IPS-20b (cell line): ENCODE results near the gene RAB38.

Source experiments
- H3K27ac ChIP-seq: one replicate; pipeline ENCODE4 v1.5.1; 2013; ENCODE audit warnings: low read length
- H3K27me3 ChIP-seq: 2 replicates; pipeline ENCODE4 v1.6.1; 2013; ENCODE audit warnings: mild to moderate bottlenecking, low read length, inconsistent platforms; ENCODE audit not compliant: insufficient read depth
- H3K36me3 ChIP-seq: 2 replicates; pipeline ENCODE4 v1.6.1; 2013; ENCODE audit warnings: low read depth, mild to moderate bottlenecking, inconsistent platforms, low read length, moderate library complexity; ENCODE audit not compliant: insufficient read depth
- H3K4me1 ChIP-seq: 2 replicates; pipeline ENCODE4 v1.6.1; 2013; ENCODE audit warnings: mild to moderate bottlenecking, control low read depth, inconsistent platforms, low read length, moderate library complexity; ENCODE audit not compliant: insufficient read depth
- H3K4me3 ChIP-seq: 2 replicates; pipeline ENCODE4 v1.5.1; 2013; ENCODE audit warnings: mild to moderate bottlenecking, low read length, inconsistent platforms
- H3K9ac ChIP-seq: 2 replicates; pipeline ENCODE4 v1.6.1; 2013; ENCODE audit warnings: low read depth, mild to moderate bottlenecking, inconsistent platforms, low read length, moderate library complexity
- H3K9me3 ChIP-seq: 2 replicates; pipeline ENCODE4 v1.6.1; 2013; ENCODE audit warnings: mild to moderate bottlenecking, low read depth, low read length, inconsistent platforms; ENCODE audit not compliant: insufficient read depth

The RAB38 gene

DNA sequence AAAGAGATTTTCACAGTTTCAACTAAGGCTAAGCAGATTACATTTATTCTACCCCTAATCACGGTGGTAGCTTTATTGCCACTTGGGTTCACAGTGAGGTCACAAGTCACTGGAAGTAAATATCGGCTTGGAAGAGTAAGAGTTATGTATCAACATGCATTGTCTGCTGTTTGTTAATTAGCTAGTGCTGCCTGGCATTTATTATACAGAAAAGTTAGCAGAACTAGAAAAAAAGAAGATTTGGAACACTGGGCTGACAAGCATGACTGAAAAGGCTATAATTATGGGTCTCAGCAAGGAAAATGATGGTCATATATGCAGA lies 13.7 kb upstream of the RAB38 start:
- Histone ChIP-seq H3K9me3 (no peaks in the 10 kb centered on the region), H3K9ac (no peak overlapping the region), H3K4me3 (no peak overlapping the region), H3K36me3 (no peaks in the 10 kb centered on the region), H3K27ac (no peak overlapping the region), H3K4me1 (no peaks in the 10 kb centered on the region), H3K27me3 (no peaks in the 10 kb centered on the region)

DNA sequence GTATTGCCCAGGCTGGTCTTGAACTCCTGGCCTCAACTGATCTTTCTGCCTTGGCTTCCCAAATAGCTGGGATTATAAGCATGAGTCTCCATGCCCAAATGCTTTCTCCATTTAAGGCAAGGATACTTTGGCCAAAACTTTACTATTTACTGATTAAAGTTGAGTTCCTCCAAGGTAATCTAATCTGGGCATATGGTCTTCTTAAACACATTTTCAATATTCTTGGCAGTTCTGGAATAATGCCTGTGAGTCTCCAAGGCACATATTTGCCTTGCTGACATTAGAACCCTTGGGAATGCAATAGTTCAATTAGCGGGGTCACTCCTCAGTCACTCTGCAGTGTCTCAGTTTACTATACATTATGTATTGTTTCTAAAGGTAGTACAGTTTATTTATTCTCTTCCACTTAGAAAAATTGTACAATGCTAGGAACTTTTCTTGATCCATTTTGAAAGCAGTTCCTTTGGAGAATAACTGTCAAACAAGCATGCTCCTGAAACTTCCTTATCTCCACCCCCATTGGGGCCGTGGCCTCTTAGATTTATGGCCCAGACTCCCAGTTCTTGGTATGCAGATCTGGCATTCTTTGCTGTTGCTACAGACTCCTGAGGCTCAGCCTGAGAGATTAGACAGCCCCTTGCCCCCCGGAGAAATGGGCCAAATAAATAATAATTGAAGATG lies 13.1 kb upstream of the RAB38 start:
- no peak overlapping the region for H3K9ac ChIP-seq
- no peaks in the 10 kb centered on the region for H3K9me3 ChIP-seq
- H3K27ac ChIP-seq = no peak overlapping the region

DNA sequence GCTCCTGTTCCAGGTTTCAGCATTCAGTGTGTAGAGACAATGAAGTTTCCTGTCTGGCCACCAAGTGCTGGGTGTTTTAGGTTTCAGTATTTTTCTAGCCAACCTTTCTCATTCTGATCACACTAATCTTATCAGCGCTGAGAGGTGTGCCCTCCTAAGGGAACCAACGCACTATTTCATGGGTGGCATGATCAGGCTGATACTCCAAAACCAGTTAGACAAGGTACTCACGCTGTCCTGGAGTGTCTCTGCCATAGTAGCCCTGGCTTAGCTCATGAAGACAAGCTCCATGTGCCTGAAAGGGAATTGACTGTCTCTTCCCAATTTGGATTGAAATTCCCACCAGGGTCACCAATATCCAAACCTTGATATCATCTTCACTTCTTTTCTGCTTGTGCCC lies 8.0 kb upstream of the RAB38 start:
- no peaks in the 10 kb centered on the region for H3K36me3 ChIP-seq
- no peaks in the 10 kb centered on the region for H3K27me3 ChIP-seq
- no peaks in the 10 kb centered on the region; the same call in 1 of the 2 replicates for H3K4me1 ChIP-seq
- no peak overlapping the region for H3K4me3 ChIP-seq
- H3K27ac ChIP-seq = no peak overlapping the region
- H3K9ac ChIP-seq = no peak overlapping the region
- H3K9me3 ChIP-seq = no peaks in the 10 kb centered on the region

More for the DNA sequence above, 13.1 kb upstream of the RAB38 start:
- no peak overlapping the region for H3K4me3 ChIP-seq
- H3K36me3 ChIP-seq = no peaks in the 10 kb centered on the region
- H3K4me1 ChIP-seq = no peaks in the 10 kb centered on the region
- no peaks in the 10 kb centered on the region for H3K27me3 ChIP-seq

DNA sequence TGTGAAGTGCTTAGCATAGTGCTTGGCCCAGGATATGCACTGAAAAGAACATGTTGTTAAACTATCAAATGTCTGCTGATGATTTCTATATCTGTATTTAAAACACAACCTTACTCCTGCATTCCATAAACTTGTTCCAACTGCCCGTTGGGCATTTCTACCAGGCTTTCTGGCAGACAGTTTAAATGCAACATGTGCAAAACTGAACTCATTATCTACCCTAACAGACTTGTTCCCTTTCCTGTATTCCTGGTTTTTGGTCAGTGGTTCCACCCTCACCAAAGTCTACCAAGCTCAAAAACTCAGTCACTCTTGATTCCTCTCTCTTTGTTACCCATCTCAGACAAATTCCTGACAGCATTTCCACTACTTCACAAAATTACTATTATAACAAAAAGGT lies 6.5 kb upstream of the RAB38 start:
- Histone ChIP-seq H3K4me3 (no peak overlapping the region), H3K27me3 (no peaks in the 10 kb centered on the region), H3K9ac (no peak overlapping the region), H3K36me3 (no peaks in the 10 kb centered on the region), H3K9me3 (no peaks in the 10 kb centered on the region), H3K27ac (no peak overlapping the region), H3K4me1 (no peaks in the 10 kb centered on the region; the same call in 1 of the 2 replicates)

DNA sequence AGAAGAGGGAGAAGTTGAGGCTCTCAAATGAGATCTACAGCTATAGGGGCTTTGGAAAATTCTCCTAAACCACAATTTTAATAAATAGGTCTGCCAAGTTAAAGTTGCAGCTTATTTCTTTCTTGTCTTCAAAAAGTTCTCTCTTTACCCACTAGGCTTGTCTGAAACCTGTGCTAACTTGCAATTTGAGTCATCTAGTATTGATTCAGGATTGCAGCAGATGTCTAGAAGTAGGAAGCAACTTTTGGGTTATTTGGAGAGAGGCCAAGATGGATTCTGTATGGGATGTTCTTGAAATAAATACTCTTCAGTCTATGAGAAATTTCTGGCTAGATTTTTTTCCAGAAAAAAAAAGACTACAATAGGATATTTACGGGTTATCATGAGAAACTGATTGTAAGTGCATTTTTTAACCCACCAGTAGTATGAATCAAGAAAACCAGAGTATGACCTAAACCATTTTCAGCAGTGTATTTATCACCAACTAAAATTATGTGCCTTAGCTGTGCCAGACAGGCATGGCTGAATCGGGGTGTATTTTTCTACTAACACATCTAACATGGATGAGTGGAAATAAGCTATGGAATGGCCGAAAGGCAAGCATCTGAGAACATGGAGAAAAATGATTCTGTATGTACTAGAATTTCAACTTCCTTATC lies 4.9 kb upstream of the RAB38 start:
- Histone ChIP-seq H3K27me3 (no peaks in the 10 kb centered on the region), H3K4me1 (peaks cover 6% of the 10 kb centered on the region; the same call in 1 of the 2 replicates), H3K27ac (no peak overlapping the region), H3K36me3 (no peaks in the 10 kb centered on the region), H3K4me3 (no peak overlapping the region), H3K9me3 (no peaks in the 10 kb centered on the region), H3K9ac (no peak overlapping the region)

DNA sequence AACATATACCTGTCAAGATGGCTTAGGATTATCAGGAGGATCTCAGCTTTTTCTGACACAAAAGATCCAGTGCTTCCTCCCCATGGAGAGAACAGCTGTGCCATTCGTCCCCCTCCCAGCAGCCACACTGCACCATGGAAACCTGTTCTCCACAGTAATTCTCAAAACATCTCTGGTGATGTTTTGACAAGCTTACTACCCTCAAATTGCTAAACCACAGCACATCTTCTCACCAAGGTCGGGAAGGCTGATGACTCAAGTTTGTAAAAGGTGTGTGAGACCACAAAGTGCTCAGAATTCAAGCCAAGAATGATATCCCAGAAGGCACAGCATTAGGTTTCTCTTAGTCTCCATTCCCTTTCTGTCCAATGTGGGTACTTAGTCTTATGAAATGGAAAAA lies 3.9 kb upstream of the RAB38 start:
- H3K4me3 ChIP-seq = no peak overlapping the region
- H3K27ac ChIP-seq = no peak overlapping the region
- H3K36me3 ChIP-seq = no peaks in the 10 kb centered on the region
- H3K27me3 ChIP-seq = peaks cover 7% of the 10 kb centered on the region
- H3K4me1 ChIP-seq = peaks cover 6% of the 10 kb centered on the region; the same call in 1 of the 2 replicates
- no peak overlapping the region for H3K9ac ChIP-seq
- H3K9me3 ChIP-seq = no peaks in the 10 kb centered on the region

DNA sequence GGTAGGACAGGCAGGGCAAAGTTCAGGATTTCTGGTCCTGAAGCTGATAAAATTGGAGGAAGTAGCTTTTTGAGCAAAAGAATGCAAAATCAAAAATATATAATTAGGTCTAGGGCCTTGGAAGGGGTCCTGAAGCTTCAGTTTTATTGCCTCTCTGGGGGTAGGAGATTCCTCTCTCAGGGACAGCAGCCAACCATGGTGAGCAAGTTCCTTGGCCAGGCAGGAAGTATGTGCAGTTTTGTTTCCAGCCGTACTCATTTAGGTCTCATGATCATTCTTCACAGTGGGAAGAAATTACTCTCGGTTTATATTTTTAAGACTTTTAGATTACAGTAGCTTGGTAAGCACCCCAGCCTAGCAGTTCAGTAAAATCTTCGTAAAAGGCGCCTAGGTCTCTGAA lies 2.9 kb upstream of the RAB38 start:
- Histone ChIP-seq H3K4me1 (peaks cover 6% of the 10 kb centered on the region; the same call in 1 of the 2 replicates), H3K4me3 (no peak overlapping the region)

DNA sequence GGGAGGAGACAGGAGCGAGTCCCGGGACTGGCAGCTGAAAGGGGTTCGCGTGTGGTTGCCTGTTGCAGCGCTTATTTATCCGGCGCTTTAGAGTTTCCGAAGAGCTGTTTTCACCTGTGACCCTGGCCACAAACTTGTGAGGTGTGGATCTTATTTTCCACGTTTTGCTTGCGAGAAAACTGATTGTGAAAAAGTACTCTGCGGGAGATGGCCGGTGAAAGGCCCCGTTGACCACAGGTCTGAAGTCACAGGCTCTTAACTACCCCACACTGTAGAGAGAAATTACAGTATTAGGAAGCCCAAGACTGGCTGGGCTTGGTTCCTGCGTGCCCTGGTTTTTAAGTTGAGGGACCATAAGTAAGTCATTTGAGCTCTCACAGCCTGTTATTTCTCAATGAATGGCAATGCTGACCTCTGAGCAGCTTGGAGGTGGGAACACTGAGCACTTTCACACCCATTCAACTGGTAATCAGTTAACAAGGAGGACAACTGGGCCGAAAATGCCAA lies 379 bp upstream of the RAB38 start:
- Histone ChIP-seq H3K27ac (no peak overlapping the region), H3K4me1 (peaks cover 6% of the 10 kb centered on the region; the same call in 1 of the 2 replicates), H3K27me3 (peaks cover 11% of the 10 kb centered on the region), H3K4me3 (peak overlapping the region; percentile 71), H3K9ac (peak overlapping the region; percentile 49; the same call in 1 of the 2 replicates), H3K36me3 (no peaks in the 10 kb centered on the region), H3K9me3 (no peaks in the 10 kb centered on the region)

More for the DNA sequence above, 2.9 kb upstream of the RAB38 start:
- no peaks in the 10 kb centered on the region for H3K9me3 ChIP-seq
- H3K9ac ChIP-seq = no peak overlapping the region
- H3K27ac ChIP-seq = no peak overlapping the region
- H3K27me3 ChIP-seq = peaks cover 11% of the 10 kb centered on the region
- no peaks in the 10 kb centered on the region for H3K36me3 ChIP-seq

DNA sequence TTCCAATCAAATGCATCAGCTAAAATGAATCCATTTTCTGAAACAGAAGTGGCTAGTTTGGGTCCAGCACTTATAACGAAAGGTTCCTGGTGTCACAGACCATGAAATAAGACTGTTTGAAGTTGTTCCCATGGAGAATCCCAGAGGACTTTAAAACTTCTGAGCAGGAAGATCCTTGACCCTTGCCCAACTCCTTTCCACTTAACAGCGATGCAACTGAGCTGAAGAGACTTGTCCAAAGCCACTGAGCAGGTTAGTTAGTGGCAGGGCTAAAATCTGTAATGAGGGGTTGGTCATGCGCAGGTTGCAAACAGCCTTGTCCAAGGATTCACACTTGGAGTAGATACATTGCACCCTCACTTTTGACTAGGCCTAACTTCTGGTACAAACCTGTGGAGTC lies 1.3 kb downstream of the RAB38 start:
- Histone ChIP-seq H3K9ac (no peak overlapping the region), H3K9me3 (no peaks in the 10 kb centered on the region), H3K36me3 (no peaks in the 10 kb centered on the region), H3K27ac (no peak overlapping the region), H3K27me3 (peaks cover 11% of the 10 kb centered on the region), H3K4me1 (peaks cover 6% of the 10 kb centered on the region; the same call in 1 of the 2 replicates), H3K4me3 (peak overlapping the region; percentile 77; the same call in 1 of the 2 replicates)

DNA sequence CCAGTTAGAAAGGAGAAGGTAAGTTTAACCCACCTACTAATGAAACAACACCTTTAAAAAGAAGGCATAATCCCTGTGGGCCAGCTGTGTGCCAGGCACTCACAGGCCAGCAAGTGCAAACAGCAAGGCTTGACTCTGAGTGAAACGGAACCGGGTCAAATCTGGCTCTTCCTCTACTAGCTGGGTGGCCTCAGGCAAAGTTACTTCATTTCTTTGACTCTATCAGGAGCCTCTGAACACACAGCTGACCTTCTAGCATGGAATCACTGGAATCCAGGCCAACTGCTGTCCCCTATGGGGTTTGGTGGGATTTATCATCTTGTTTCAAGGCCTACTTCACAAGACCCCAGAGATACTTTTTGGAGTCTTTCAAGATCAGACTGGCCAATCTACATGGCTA lies 3.3 kb downstream of the RAB38 start:
- Histone ChIP-seq H3K27me3 (peaks cover 11% of the 10 kb centered on the region), H3K36me3 (no peaks in the 10 kb centered on the region), H3K4me3 (no peak overlapping the region), H3K9ac (no peak overlapping the region), H3K4me1 (peaks cover 6% of the 10 kb centered on the region; the same call in 1 of the 2 replicates), H3K9me3 (no peaks in the 10 kb centered on the region), H3K27ac (no peak overlapping the region)

DNA sequence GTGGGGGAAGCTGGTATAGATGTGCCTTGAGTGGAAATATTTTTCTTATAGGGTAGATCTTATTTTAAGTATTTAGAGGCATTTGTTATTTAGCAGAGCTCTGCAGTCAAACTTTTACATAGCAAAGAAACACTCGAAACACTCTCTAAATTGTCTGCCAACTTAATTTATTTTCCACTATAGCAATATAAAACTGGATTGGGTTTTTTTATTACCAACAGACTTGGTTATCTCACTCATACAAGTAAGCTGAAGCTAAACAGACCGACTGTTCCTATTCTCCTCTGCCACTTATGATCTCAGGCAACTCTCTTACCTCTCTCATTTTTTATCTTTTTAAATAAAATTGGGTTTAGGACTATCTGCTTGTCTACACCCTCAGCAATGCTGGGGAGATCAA lies 4.6 kb downstream of the RAB38 start:
- Histone ChIP-seq H3K4me1 (peaks cover 1% of the 10 kb centered on the region; the same call in 1 of the 2 replicates), H3K27me3 (peaks cover 11% of the 10 kb centered on the region), H3K36me3 (no peaks in the 10 kb centered on the region), H3K4me3 (no peak overlapping the region), H3K9ac (no peak overlapping the region), H3K9me3 (no peaks in the 10 kb centered on the region), H3K27ac (no peak overlapping the region)

DNA sequence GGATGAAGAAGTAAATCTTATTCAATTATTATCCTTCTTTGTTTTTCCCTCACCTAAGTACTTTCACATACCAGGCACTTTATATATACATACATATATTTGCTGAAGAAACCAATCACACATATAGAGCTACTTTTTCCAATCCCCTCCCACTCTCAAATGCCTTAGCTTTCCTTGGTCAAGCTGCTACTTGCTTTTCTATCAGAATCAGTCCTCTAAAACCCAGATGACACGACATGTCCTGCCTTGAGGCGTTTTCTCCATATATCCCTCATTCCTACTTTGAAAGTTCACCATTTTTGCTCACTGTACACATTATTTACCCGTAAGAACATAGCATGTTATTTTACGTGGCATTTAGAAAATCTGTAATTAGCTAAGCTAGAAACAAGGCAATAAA lies 5.4 kb downstream of the RAB38 start:
- H3K9me3 ChIP-seq = no peaks in the 10 kb centered on the region
- H3K9ac ChIP-seq = no peak overlapping the region
- peaks cover 11% of the 10 kb centered on the region for H3K27me3 ChIP-seq
- no peaks in the 10 kb centered on the region for H3K4me1 ChIP-seq
- H3K36me3 ChIP-seq = no peaks in the 10 kb centered on the region
- no peak overlapping the region for H3K4me3 ChIP-seq
- H3K27ac ChIP-seq = no peak overlapping the region
